ENCODE results near the gene TFDP2.

Gene TFDP2, protein sequence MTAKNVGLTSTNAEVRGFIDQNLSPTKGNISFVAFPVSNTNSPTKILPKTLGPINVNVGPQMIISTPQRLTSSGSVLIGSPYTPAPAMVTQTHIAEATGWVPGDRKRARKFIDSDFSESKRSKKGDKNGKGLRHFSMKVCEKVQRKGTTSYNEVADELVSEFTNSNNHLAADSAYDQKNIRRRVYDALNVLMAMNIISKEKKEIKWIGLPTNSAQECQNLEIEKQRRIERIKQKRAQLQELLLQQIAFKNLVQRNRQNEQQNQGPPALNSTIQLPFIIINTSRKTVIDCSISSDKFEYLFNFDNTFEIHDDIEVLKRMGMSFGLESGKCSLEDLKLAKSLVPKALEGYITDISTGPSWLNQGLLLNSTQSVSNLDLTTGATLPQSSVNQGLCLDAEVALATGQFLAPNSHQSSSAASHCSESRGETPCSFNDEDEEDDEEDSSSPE

DNA sequence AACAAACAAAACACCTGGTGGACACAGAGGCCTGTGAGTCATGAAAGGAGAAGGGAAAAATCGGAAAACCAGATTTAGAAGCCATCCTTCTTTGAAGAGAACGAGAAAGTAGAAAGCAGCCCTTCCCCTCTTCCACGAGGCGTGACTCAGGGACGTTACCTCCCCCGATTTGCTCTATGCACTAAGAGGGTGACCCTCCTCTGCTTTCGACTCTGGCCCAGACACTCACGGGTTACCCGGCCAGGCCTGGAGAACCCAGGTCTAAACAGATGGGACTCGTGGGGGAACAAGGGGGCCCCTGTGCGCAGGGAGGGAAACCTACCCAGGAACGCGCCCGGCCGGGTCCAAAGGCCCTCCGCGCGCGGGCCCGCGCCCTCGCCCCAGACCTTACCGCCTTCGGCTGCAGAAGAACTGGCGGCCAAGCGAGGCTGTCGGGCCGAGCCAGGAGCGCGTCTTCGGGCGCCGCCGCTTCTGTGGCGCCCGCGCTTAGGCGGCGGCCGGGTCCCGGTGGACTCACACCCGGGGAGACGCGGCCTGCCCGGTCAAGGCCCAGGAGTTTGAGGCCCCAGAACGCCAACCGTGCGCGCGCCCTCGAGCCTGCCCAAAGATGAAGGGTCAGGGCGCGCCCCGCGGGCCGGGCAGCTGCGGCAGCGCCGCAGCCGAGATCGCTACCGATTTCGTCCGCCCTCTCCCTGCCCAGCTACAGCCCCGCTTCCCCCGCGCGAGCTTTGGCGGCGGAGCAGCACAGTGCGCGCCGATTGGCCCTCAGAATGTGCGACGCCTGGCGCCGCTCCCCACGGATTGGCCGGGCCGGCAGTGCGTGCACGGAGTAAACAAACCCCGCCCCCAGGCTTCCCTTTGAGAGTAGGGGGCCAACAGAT lies at the start of gene TFDP2:
TSS of gene TFDP2 (minus strand) at position 753 of the 881 bp plus-strand sequence. CDS start 47,795 bp downstream, outside the sequence.
- peak within 1 kb of the TSS; percentile 81 for H3K4me3 ChIP-seq (ENCODE audit: low read length)
- TF ChIP-seq, protein P1, sequence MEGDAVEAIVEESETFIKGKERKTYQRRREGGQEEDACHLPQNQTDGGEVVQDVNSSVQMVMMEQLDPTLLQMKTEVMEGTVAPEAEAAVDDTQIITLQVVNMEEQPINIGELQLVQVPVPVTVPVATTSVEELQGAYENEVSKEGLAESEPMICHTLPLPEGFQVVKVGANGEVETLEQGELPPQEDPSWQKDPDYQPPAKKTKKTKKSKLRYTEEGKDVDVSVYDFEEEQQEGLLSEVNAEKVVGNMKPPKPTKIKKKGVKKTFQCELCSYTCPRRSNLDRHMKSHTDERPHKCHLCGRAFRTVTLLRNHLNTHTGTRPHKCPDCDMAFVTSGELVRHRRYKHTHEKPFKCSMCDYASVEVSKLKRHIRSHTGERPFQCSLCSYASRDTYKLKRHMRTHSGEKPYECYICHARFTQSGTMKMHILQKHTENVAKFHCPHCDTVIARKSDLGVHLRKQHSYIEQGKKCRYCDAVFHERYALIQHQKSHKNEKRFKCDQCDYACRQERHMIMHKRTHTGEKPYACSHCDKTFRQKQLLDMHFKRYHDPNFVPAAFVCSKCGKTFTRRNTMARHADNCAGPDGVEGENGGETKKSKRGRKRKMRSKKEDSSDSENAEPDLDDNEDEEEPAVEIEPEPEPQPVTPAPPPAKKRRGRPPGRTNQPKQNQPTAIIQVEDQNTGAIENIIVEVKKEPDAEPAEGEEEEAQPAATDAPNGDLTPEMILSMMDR (conservative IDR thresholded peaks at IDR 0.05; ENCODE audit: low read depth, low read length), result no peak
- peak; percentile 68 for DNase-seq (ENCODE audit: low read depth)

DNA sequence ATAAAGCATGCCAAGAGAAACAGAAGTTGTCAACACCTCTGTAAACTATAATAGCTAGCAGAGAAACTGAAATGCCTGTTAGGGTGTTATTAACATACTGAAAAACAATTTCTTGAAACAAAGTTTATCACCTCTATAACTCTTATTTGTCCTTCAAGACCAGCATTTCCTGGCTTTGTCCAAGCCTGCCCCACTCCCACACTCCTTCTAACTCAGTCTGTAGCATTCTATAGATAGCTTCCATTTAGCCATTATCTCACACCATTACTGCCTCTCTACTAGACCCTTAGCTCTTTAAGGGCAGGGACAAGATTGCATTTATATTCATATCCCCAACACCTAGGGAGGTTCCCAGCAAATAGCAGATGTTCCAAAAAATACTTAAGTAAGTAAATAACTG lies 39.5 kb upstream of the TFDP2 start:
- TF ChIP-seq, protein P1 (conservative IDR thresholded peaks at IDR 0.05; ENCODE audit: low read depth, low read length), result no peak
- H3K4me3 ChIP-seq (ENCODE audit: low read length), result no peak overlapping the region

DNA sequence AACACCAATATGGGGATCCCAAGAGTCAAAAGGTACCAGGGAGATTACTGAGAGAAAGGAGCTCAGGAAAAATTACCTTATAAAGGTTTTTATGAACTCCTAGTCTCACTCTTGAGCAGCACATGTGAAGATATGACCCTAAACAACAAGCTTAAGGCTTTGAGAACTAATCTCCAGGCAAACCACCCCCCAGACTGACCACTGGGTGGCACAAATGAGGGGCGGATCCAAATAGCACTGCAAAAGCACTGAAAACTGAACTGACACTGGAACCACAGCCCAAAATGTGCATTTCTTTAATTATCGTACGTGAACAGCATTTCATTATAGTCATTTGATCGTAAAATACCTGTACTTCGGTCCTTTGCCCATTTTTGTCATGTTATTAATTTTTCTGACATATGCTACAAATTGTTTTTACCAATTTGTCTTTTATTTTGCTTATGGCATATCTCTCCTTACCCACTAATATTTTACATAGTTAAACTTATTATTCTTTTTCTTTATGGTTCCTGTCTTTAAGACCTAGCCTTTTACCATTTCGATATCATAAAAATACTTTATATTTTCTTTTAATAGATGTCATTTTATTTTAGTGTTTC lies 31.5 kb upstream of the TFDP2 start:
- TF ChIP-seq, protein P1 (conservative IDR thresholded peaks at IDR 0.05; ENCODE audit: low read depth, low read length), result peak; percentile 75
- H3K4me3 ChIP-seq (ENCODE audit: low read length), result no peak overlapping the region
- peak; percentile 4 for DNase-seq (ENCODE audit: low read depth)

More for the DNA sequence above, 39.5 kb upstream of the TFDP2 start:
- no peak for DNase-seq (ENCODE audit: low read depth)

DNA sequence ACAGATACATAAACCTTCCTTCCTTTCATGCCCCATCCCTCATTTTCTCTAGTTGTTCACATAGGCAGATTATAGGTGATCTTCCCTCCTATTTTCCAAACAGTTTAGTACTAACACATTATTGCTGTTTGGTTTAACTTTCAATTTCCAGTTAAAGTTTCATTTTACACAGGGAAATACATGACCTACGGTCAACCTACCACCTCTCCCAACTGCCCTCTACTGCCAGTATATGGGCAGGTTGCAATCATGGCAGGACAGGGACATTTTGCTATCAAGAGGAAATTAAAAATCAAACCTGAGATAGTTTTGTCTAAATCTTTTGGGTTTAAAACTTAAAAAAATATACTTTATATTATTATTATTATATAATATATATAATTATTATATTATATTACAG lies 26.1 kb upstream of the TFDP2 start:
- TF ChIP-seq, protein P1 (conservative IDR thresholded peaks at IDR 0.05; ENCODE audit: low read depth, low read length), result no peak
- no peak for DNase-seq (ENCODE audit: low read depth)
- H3K4me3 ChIP-seq (ENCODE audit: low read length), result no peak overlapping the region

DNA sequence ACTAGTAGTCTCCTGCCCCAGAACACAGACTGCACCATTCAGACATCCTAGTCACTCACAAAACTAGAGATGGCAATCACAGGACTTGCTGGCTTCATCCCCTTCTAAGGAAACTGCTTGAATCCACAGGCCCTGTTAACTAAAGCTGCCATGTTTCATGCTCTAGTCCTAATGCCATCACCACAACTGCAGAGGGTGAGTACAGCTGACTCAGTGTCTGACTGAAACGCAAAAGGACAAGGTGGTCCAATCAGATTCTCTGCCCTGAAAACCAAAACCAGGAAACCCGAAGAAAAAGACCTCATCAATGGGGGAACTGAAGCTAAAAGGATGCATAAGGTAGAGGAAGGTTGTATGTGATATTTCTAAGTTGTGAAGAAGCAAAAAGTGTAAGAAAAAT lies 25.2 kb upstream of the TFDP2 start:
- TF ChIP-seq, protein P1 (conservative IDR thresholded peaks at IDR 0.05; ENCODE audit: low read depth, low read length), result no peak
- DNase-seq (ENCODE audit: low read depth), result no peak
- H3K4me3 ChIP-seq (ENCODE audit: low read length), result no peak overlapping the region

DNA sequence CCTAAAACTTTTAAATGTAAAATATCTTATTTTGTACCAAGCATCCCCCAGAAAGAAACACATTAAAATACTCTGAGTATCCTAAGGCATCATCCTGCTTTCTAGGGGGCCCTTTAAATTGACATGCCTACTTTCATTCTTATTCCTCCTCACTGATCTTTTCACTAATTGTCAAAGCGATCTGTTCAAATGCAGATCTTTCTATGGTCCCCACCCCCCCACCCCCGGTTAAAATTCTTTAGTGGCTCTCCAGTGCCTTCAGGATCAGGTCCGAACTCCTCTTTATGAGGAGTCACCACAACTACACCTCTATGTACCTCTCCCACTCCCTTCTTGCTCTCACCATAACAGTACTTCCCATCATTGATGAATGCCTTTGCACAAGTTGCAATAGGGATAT lies 19.2 kb upstream of the TFDP2 start:
- no peak for DNase-seq (ENCODE audit: low read depth)
- TF ChIP-seq, protein P1 (conservative IDR thresholded peaks at IDR 0.05; ENCODE audit: low read depth, low read length), result no peak
- no peak overlapping the region for H3K4me3 ChIP-seq (ENCODE audit: low read length)

All from retinal pigment epithelial cell (primary cell).